Fibroblast of skin of right biceps (primary cell): ENCODE data around the gene PGAP6.
"Not testable (repeated sequence)": the region's sequence is repeated elsewhere in the genome, so short reads cannot be mapped to it uniquely, and the experiment has no call there.

Source experiments
- DNase-seq: peaks from one replicate; pipeline ENCODE4 v3.0.0-alpha.2; 2013

PGAP6 gene

GRCh38 chr16:401468-402348 lies 19.9 kb upstream of the PGAP6 start, which contains the start of gene DECR2:
Gene DECR2, plus strand, starts transcription at chr16:401885. Its CDS starts 79 bp downstream, at chr16:401964.
- peak; percentile 90 for DNase-seq

DNA sequence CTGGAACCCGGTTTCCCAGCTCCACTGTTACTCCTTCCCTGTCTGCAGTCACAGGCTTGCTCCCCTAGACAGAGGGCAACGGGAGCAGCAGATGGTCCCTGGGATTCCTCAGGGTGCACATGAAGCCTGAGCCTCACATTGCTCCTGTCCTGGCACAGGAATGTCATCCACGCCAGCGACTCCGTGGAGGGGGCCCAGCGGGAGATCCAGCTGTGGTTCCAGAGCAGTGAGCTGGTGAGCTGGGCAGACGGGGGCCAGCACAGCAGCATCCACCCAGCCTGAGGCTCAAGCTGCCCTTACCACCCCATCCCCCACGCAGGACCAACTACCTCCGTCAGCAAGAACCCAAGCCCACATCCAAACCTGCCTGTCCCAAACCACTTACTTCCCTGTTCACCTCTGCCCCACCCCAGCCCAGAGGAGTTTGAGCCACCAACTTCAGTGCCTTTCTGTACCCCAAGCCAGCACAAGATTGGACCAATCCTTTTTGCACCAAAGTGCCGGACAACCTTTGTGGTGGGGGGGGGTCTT lies 18.3 kb upstream of the PGAP6 start:
- DNase-seq: no peak

DNA sequence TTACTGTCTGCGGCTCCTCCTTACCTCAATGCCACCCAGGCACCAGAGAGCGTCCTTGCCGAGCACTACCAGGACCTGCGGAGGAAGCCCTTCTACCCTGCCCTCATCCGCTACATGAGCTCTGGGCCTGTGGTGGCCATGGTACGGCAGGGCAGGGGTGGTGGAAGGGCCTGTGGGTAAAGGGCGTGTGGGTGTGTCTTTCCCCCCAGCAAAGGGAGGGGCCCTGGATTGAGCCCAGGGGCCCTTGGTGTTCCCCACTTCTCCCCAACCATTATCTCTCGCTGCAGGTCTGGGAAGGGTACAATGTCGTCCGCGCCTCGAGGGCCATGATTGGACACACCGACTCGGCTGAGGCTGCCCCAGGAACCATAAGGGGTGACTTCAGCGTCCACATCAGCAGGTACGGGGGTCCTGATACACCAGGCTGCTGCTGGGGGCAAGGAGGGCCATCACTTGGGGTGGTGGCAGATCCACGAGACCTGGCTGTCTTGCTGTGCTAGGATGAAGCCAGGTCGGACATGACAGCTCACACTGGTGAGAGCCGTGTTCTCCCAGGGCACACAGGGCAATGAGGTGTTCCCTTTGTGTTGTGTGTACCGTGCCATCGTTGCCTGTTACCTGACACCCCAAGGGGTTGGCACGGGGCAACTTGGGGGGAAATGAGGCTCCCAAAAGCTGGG lies 17.7 kb upstream of the PGAP6 start:
- DNase-seq: no peak

GRCh38 chr16:398561-399339 lies 17.0 kb upstream of the PGAP6 start:
- no peak for DNase-seq

- peak; percentile 82 for DNase-seq
Observed at GRCh38 chr16:397736-398332, 16.1 kb upstream of the PGAP6 start.

DNA sequence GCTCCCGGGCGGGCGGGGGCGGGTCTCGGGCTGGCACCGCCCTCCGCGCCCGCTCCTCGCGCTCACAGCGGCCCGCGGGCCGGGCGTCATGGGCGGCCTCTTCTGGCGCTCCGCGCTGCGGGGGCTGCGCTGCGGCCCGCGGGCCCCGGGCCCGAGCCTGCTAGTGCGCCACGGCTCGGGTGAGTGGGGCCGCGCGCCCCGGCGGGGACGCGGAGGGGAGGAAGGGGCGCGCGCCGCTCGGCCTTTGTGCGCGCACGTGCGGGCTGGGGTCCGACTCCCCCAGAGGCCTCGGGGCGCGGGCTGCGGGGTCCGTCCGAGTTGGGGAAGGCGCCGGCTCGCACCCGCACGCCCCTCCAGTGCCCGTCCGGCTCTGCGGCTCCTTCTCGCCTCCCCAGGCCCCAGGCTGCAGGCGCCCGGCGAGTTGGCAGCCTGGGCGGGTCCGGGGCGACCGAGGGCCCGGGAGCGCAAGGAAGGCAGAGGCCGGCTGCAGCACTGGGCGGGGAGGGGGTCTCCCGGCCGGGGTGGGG lies 15.4 kb upstream of the PGAP6 start, which contains the start of gene NME4:
NME4 (plus strand) TSS at position 65 of the 527 bp plus-strand sequence; CDS start at position 89, 24 bp downstream.
- peak; percentile 43 for DNase-seq

DNA sequence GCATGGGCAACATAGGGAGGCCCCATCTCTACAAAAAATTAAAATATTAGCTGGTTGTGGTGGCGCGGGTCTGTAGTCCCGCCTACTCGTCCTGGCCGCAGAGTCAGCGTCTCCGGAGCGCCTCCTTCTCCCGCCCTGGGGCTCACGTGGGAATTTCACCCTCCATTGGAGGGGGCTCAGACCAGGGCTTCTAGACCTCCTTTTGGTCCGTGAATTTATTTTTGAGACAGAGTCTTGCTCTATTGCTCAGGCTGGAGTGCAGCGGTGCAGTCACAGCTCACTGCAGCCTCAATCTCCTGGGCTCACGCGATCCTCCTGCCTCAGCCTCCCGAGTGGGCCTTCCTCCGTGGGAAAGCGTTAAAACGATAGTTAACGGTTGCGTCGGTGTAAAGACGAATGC lies 14.8 kb upstream of the PGAP6 start:
- DNase-seq: peak; percentile 66

DNA sequence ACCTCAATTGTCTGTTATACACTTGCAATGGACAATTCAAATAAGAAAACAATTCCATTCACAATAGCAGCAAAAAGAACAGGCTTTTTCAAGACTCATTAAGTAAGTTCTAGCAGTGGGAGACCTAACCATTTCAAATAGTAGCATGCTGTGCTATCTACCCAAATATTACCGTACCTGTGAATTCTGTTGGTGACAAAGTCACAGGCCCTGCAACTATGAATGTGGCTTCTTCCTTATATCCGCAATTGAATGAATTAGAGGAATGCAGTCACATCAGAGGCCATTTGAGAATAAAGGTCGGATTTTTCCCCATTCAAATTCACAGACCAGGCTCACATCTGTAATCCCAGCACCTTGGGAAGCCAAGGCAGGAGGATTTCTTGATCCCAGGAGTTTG lies 14.4 kb upstream of the PGAP6 start:
- DNase-seq: no peak

DNA sequence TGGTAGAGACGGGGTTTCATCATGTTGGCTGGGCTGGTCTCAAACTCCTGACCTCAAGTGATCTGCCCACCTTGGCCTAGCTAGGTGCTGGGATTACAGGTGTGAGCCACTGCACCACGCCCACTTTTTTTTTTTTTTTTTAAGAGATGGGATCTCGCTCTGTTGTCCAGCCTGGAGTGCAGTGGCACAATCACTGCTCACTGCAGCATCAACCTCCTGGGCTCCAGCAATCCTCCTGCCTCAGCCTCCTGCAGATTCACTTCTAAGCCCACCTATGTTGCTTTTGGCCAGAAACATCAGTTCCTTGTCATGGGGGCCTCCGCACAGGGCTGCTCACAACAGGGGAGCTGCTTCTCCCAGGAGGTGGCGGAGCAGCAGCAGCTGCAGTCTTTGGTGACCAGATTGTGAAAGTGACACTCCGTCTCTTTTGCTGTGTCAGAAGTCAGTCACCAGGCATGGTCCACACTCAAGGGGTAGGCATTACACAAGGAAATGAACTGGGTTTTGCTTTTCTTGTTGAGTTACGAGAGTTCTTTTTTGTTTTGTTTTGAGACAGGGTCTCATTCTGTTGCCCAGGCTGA lies 10.8 kb upstream of the PGAP6 start:
- DNase-seq: no peak

- DNase-seq: peak; percentile 84
Observed at GRCh38 chr16:391885-392335, 10.1 kb upstream of the PGAP6 start.

DNA sequence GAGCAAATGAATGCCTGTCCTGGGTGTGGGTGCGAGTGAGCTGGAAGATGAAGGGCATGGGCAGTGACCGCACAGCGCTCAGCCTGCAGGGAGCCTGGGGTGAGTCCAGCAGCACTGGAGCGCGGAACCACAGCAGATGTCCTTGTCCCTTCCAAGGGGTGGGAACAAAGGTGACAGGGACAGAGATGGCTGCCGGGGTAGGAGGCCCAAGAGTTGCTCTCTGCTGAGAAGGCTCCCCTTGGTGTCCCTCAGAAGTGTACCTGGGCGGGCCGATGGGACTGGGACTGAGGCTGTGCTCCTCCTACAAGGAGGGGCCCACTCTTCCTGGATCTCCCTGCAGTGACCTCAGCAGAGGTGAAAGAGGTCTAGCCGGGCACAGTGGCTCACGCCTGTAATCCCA lies 7.6 kb upstream of the PGAP6 start:
- no peak for DNase-seq

DNA sequence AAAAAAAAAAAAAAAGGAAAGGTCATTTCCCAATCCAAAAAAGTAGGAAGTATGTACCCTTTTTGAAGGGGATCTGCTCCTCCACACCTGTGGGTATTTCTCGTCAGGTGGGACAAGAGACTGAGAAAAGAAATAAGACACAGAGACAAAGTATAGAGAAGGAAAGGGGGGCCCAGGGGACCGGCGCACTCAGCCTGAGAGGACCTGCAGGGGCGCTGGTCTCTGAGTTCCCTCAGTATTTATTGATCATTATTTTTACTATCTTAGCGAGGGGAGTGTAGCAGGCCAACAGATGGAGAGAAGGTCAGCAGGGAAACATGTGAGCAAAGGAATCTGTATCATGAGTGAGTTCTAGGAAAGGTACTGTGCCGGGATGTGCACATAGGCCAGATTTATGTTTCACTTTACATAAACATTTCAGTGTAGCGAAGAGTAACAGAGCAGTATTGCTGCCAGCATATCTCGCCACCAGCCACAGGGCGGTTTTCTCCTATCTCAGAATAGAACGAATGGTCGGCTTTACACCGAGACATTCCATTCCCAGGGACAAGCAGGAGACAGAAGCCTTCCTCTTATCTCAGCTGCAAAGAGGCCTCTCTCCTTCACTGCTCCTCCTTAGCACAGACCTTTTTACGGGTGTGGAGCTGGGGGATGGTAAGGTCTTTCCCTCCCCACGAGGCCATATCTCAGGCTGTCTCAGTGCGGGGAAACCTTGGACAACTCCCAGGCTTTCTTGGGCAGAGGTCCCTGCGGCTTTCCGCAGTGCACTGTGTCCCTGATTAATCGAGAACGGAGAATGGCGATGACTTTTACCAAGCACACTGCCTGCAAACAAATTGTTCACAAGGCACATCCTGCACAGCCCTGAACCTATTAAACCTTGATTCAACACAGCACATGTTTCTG lies 6.2 kb upstream of the PGAP6 start:
- DNase-seq: not testable (repeated sequence)

DNA sequence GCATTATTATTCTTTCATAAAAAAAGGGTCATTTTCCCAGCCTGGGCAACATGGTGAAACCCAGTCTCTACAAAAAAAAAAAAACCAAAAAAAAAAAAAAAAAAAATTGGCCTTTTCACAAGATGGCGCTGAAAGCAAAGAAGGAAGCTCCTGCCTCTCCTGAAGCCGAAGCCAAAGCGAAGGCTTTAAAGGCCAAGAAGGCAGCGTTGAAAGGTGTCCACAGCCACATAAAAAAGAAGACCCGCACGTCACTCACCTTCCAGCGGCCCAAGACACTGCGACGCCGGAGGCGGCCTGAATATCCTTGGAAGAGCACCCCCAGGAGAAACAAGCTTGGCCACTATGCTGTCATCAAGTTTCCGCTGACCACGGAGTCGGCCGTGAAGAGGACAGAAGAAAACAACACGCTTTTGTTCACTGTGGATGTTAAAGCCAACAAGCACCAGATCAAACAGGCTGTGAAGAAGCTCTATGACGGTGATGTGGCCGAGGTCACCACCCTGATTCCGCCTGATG lies 4.9 kb upstream of the PGAP6 start:
- no peak for DNase-seq

GRCh38 chr16:383326-384051 lies 1.7 kb upstream of the PGAP6 start:
- DNase-seq: no peak

GRCh38 chr16:381012-381788 lies 578 bp downstream of the PGAP6 start:
- DNase-seq: no peak

- no peak for DNase-seq
Observed at GRCh38 chr16:380762-381011, 1.1 kb downstream of the PGAP6 start.

- DNase-seq: no peak
Observed at GRCh38 chr16:379961-380761, 1.6 kb downstream of the PGAP6 start.
